Heart left ventricle (tissue), 16 donors: ENCODE measurements around the gene GRXCR1. TPM values are rescaled to one million over a fixed set of nuclear protein-coding genes. Genes with fewer than 3 reads are reported as not detected.

Experiments
- ATAC-seq, 4 donors: fragments of 200-7000 bp; cut with Tn5 transposase; one replicate each; pipeline ENCODE4 v1.9.1; 2020 to 2022; ENCODE audit warnings: moderate library complexity in 4 of 4, mild to moderate bottlenecking in 3 of 4, moderate number of reproducible peaks in 1 of 4
- DNase-seq, 5 donors: peaks; one replicate each; pipeline ENCODE4 v3.0.0-alpha.2; 2020
- H3K27ac ChIP-seq, 12 donors: fragments of 200-600 bp; sonication (generic) in 4 of 12; one replicate each; pipeline versions ENCODE4 v1.5.0 to v1.8.0; 2016 to 2022; ENCODE audit warnings: mild to moderate bottlenecking in 2 of 12
- H3K27me3 ChIP-seq, 9 donors: fragments of 200-600 bp; sonication (generic) in 2 of 9; one replicate each; pipeline versions ENCODE4 v1.5.1 to v1.8.0; 2016 to 2022; ENCODE audit warnings: mild to moderate bottlenecking in 3 of 9
- H3K36me3 ChIP-seq, 9 donors: fragments of 200-600 bp; sonication (generic) in 2 of 9; one replicate each; pipeline versions ENCODE4 v1.5.0 to v1.8.0; 2018 to 2022; ENCODE audit warnings: mild to moderate bottlenecking in 2 of 9
- H3K4me1 ChIP-seq, 12 donors: fragments of 200-600 bp; sonication (generic) in 4 of 12; one replicate each; pipeline versions ENCODE4 v1.5.0 to v1.8.0; 2016 to 2022; ENCODE audit warnings: mild to moderate bottlenecking in 3 of 12
- H3K4me3 ChIP-seq, 12 donors: fragments of 200-600 bp; sonication (generic) in 4 of 12; one replicate each; pipeline versions ENCODE4 v1.5.0 to v1.8.0; 2017 to 2022; ENCODE audit warnings: mild to moderate bottlenecking in 9 of 12, moderate library complexity in 4 of 12
- H3K9me3 ChIP-seq, 12 donors: fragments of 200-600 bp; sonication (generic) in 4 of 12; one replicate each; pipeline versions ENCODE4 v1.5.0 to v1.8.0; 2016 to 2022; ENCODE audit warnings: mild to moderate bottlenecking in 1 of 12
- POLR2A ChIP-seq, 2 donors: fragments of 450-650 bp; IDR thresholded peaks; one replicate each; pipeline ENCODE4 v1.6.1; 2017; ENCODE audit warnings: antibody characterized with exemption in 2 of 2, mild to moderate bottlenecking in 2 of 2, moderate library complexity in 2 of 2
- WGBS, 4 donors: extraction: QIAGEN DNeasy Blood & Tissue Kit in 2 of 4; methylation state at CpG; one replicate each; pipeline versions ENCODE4 v1.1.5 to v1.1.7; 2013 to 2018; 5-methylcytosine and 5-hydroxymethylcytosine counted together
- intact Hi-C, 10 donors: fragments of 100-400 bp; cut with DNase I; formaldehyde crosslinking; loops; one replicate each; pipeline versions ENCODE4 v1.11.1 to v1.14.2; 2022
- polyA plus RNA-seq, 2 donors: library from polyadenylated mRNA; stranded (reverse); fragments of 200-250 nt; gene quantifications; one replicate each; pipeline ENCODE4 v1.2.3, GENCODE V29; 2013
- total RNA-seq, 9 donors: library from RNA; depleted of rRNA in 2 of 9; stranded (reverse); fragments of >200 nt in 2 of 9; fragmentation: NEBNext Ultra II Directional in 3 of 9; extraction: Animal tissue kit (Norgen Biotek cat#: 25700) in 3 of 9; gene quantifications; one replicate each; pipeline versions ENCODE4 v1.1.0 to v1.2.4, GENCODE V29; 2016 to 2023
- TF ChIP-seq, protein P1 (sequence below), 12 donors: fragments of 200-600 bp; sonication (generic) in 4 of 12; IDR thresholded peaks; one replicate each; pipeline versions ENCODE4 v1.5.0 to v1.8.0; 2018 to 2022; ENCODE audit warnings: antibody characterized with exemption in 12 of 12, mild to moderate bottlenecking in 5 of 12
- donor health status: ischemic (EF 13 %, LVEDD 7.1; RV severe dilation, severe dysfunction).
- donor health status: healthy with polysubstance abuse.
- donor health status: DM: no; HTN: yes; CAD: no.
- donor health status: DM: no; HTN: no; CAD: no.
- donor health status: ischemic (EF 25% LVEDD 6.9; RV normal size, moderate dysfunction).
- donor health status: ischemic (EF 25% LVEDD 5.7; RV mildly dilated, moderate dysfunction).
- donor health status: healthy.
- donor health status: DM: yes; HTN: yes; CAD: no.
- donor health status: ischemic (EF 35%, LVEDD 5.7; RV mildly dilated, moderate dysfunction).
- donor health status: nonischemic (EF 11% LVEDD 7.7; RV severe dilation, severe dysfunction).
- donor health status: DM: yes; HTN: yes; CAD: no.
- donor health status: PGD.
- donor health status: ischemic (EF 29% LVEDD 5.4; RV normal size, mild dysfunction).
- donor health status: nonischemic (EF 23%, LVEDD 6.1; RV moderate dilation, normal function).

The GRXCR1 gene
- total and polyA plus RNA-seq, 11 donors, result not detected

DNA sequence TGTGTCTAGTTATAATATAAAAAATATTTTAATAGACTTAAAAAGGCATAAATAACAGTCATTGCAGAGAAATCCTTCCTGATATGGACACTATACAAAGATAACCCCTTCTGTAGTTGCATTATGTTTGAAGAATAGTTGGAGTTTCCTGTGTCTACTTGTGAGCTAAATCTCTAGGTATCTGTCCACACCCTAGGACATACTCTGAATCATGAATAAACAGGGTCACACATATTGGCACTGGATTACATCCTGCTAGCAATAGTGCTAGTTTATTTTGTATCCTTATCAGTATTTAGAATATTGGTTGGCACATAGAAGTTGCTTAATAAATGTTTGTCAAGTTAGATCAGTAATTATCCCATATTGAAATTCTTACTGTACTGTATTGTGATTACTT, 173.9 kb downstream of the GRXCR1 start:
- peaks cover 0 to 3% (median 0%) of the 10 kb centered on the region in 12 donors for H3K9me3 ChIP-seq
- TF ChIP-seq, protein P1, sequence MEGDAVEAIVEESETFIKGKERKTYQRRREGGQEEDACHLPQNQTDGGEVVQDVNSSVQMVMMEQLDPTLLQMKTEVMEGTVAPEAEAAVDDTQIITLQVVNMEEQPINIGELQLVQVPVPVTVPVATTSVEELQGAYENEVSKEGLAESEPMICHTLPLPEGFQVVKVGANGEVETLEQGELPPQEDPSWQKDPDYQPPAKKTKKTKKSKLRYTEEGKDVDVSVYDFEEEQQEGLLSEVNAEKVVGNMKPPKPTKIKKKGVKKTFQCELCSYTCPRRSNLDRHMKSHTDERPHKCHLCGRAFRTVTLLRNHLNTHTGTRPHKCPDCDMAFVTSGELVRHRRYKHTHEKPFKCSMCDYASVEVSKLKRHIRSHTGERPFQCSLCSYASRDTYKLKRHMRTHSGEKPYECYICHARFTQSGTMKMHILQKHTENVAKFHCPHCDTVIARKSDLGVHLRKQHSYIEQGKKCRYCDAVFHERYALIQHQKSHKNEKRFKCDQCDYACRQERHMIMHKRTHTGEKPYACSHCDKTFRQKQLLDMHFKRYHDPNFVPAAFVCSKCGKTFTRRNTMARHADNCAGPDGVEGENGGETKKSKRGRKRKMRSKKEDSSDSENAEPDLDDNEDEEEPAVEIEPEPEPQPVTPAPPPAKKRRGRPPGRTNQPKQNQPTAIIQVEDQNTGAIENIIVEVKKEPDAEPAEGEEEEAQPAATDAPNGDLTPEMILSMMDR (IDR thresholded peaks at IDR 0.05), result no peak
- TF ChIP-seq POLR2A (IDR thresholded peaks at IDR 0.05), result no peak
- ATAC-seq, result no peak
- no peak overlapping the region for H3K27ac ChIP-seq
- H3K27me3 ChIP-seq, result no peaks in the 10 kb centered on the region
- no peaks in the 10 kb centered on the region for H3K4me1 ChIP-seq
- H3K4me3 ChIP-seq, result no peak overlapping the region
- intact Hi-C loops, result no loop called here
- no peak for DNase-seq
- H3K36me3 ChIP-seq, result no peaks in the 10 kb centered on the region

DNA sequence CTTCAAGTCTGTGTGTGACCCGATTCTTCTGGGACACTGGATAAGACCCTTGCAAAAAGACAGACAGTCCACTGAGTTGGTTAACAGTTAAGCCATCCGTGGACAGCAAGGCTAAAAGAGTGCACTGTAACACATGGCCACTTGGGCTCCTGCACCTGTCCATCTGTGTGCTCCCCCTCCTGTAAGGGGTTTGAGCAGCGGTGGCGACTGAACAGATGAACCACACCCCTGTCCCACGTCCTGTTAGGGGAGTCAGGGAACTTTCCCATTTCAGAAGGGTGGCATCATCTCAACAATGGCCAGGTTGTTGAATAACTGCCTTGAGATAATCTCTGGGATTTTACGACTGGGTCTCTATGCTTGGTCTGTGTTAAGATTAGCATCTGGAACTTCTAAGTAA, 178.6 kb downstream of the GRXCR1 start:
- ATAC-seq (no peak), DNase-seq (no peak)
- intact Hi-C loops, result no loop called here
- Histone ChIP-seq H3K9me3 (peaks cover 0 to 5% (median 0%) of the 10 kb centered on the region in 12 donors), H3K4me3 (no peak overlapping the region), H3K36me3 (no peaks in the 10 kb centered on the region), H3K4me1 (no peaks in the 10 kb centered on the region), H3K27ac (no peak overlapping the region), H3K27me3 (no peaks in the 10 kb centered on the region)
- no peak for TF ChIP-seq POLR2A (IDR thresholded peaks at IDR 0.05)
- TF ChIP-seq, protein P1 (IDR thresholded peaks at IDR 0.05), result no peak
- 72 to 80% (median 76%) methylated on average over 6 of the region's 6 CpGs for WGBS, 4 donors

Other genes with a start within 250 kb of the GRXCR1 start
- gene ATP8A1, start 235.6 kb upstream of the GRXCR1 start, total RNA-seq, result 10 to 100 TPM; 12.9 to 29.7 (median 16.6) TPM
- gene ATP8A1, start 235.6 kb upstream of the GRXCR1 start, polyA plus RNA-seq, result 1 to 10 TPM; 4.6 to 6.4 TPM